ENCODE results near the gene CLCNKA.
"Not testable (repeated sequence)": the region's sequence is repeated elsewhere in the genome, so short reads cannot be mapped to it uniquely, and the experiment has no call there.

The CLCNKA gene

GRCh38 chr1:16038620-16038912 lies 16.7 kb downstream of the CLCNKA start:
- H3K27ac ChIP-seq (ENCODE audit: poor library complexity, severe bottlenecking) = no peak overlapping the region
- no peak for DNase-seq (ENCODE audit: low spot score)
- no peaks in the 10 kb centered on the region for H3K27me3 ChIP-seq (ENCODE audit: insufficient read depth, poor library complexity, severe bottlenecking)
- TF ChIP-seq CTCF (IDR thresholded peaks at IDR 0.05; ENCODE audit: poor library complexity, severe bottlenecking) = no peak
- no peaks in the 10 kb centered on the region for H3K4me1 ChIP-seq (ENCODE audit: insufficient read depth, poor library complexity, severe bottlenecking)
- peak; percentile 52 for ATAC-seq (ENCODE audit: low read depth)
- H3K36me3 ChIP-seq (ENCODE audit: low read depth) = no peaks in the 10 kb centered on the region
- H3K4me3 ChIP-seq (ENCODE audit: severe bottlenecking) = no peak overlapping the region
- no peaks in the 10 kb centered on the region for H3K9me3 ChIP-seq (ENCODE audit: severe bottlenecking)

- H3K36me3 ChIP-seq (ENCODE audit: low read depth); H3K27me3 ChIP-seq (ENCODE audit: insufficient read depth, poor library complexity, severe bottlenecking); H3K9me3 ChIP-seq (ENCODE audit: severe bottlenecking); H3K4me1 ChIP-seq (ENCODE audit: insufficient read depth, poor library complexity, severe bottlenecking); H3K27ac ChIP-seq (ENCODE audit: poor library complexity, severe bottlenecking); ATAC-seq (ENCODE audit: low read depth); DNase-seq (ENCODE audit: low spot score); H3K4me3 ChIP-seq (ENCODE audit: severe bottlenecking): not testable (repeated sequence)
Measured at GRCh38 chr1:16039871-16040270, 18.0 kb downstream of the CLCNKA start.

- Histone ChIP-seq H3K9me3 (ENCODE audit: severe bottlenecking) (no peaks in the 10 kb centered on the region), H3K4me1 (ENCODE audit: insufficient read depth, poor library complexity, severe bottlenecking) (no peaks in the 10 kb centered on the region), H3K27ac (ENCODE audit: poor library complexity, severe bottlenecking) (no peak overlapping the region), H3K36me3 (ENCODE audit: low read depth) (no peaks in the 10 kb centered on the region), H3K27me3 (ENCODE audit: insufficient read depth, poor library complexity, severe bottlenecking) (no peaks in the 10 kb centered on the region), H3K4me3 (ENCODE audit: severe bottlenecking) (no peak overlapping the region)
- DNase-seq (ENCODE audit: low spot score) = no peak
- ATAC-seq (ENCODE audit: low read depth) = no peak
- no peak for TF ChIP-seq CTCF (IDR thresholded peaks at IDR 0.05; ENCODE audit: poor library complexity, severe bottlenecking)
Measured at GRCh38 chr1:16041200-16041599, 19.4 kb downstream of the CLCNKA start.

GRCh38 chr1:16042096-16042495 lies 20.3 kb downstream of the CLCNKA start:
- H3K4me1 ChIP-seq (ENCODE audit: insufficient read depth, poor library complexity, severe bottlenecking) = no peaks in the 10 kb centered on the region
- no peak for TF ChIP-seq CTCF (IDR thresholded peaks at IDR 0.05; ENCODE audit: poor library complexity, severe bottlenecking)
- DNase-seq (ENCODE audit: low spot score) (no peak), ATAC-seq (ENCODE audit: low read depth) (no peak)
- H3K27me3 ChIP-seq (ENCODE audit: insufficient read depth, poor library complexity, severe bottlenecking) = no peaks in the 10 kb centered on the region
- no peak overlapping the region for H3K27ac ChIP-seq (ENCODE audit: poor library complexity, severe bottlenecking)
- H3K4me3 ChIP-seq (ENCODE audit: severe bottlenecking) = no peak overlapping the region
- no peaks in the 10 kb centered on the region for H3K9me3 ChIP-seq (ENCODE audit: severe bottlenecking)
- H3K36me3 ChIP-seq (ENCODE audit: low read depth) = no peaks in the 10 kb centered on the region

- H3K4me1 ChIP-seq (ENCODE audit: insufficient read depth, poor library complexity, severe bottlenecking); H3K36me3 ChIP-seq (ENCODE audit: low read depth); H3K9me3 ChIP-seq (ENCODE audit: severe bottlenecking); H3K27ac ChIP-seq (ENCODE audit: poor library complexity, severe bottlenecking); ATAC-seq (ENCODE audit: low read depth); DNase-seq (ENCODE audit: low spot score); H3K4me3 ChIP-seq (ENCODE audit: severe bottlenecking); H3K27me3 ChIP-seq (ENCODE audit: insufficient read depth, poor library complexity, severe bottlenecking): not testable (repeated sequence)
Measured at GRCh38 chr1:16042654-16043053, 20.8 kb downstream of the CLCNKA start.

GRCh38 chr1:16043521-16043920 lies 21.7 kb downstream of the CLCNKA start, which contains the start of gene CLCNKB:
TSS of gene CLCNKB (plus strand) at chr1:16043782. CDS start at chr1:16044493, 711 bp downstream.
- Histone ChIP-seq H3K36me3 (ENCODE audit: low read depth) (no peaks in the 10 kb centered on the region), H3K4me1 (ENCODE audit: insufficient read depth, poor library complexity, severe bottlenecking) (no peaks in the 10 kb centered on the region), H3K27ac (ENCODE audit: poor library complexity, severe bottlenecking) (no peak within 1 kb of the TSS), H3K4me3 (ENCODE audit: severe bottlenecking) (no peak within 1 kb of the TSS), H3K27me3 (ENCODE audit: insufficient read depth, poor library complexity, severe bottlenecking) (no peaks in the 10 kb centered on the region), H3K9me3 (ENCODE audit: severe bottlenecking) (no peaks in the 10 kb centered on the region)
- DNase-seq (ENCODE audit: low spot score) (no peak), ATAC-seq (ENCODE audit: low read depth) (no peak)
- TF ChIP-seq CTCF (IDR thresholded peaks at IDR 0.05; ENCODE audit: poor library complexity, severe bottlenecking) = no peak

All from RWPE2 (cell line).